GM19193 (cell line): ENCODE results near the gene HNRNPH1.
A peak's percentile ranks its signal among the peaks of the same experiment; 100 is the strongest.

Source experiments
- POLR2A ChIP-seq: IDR thresholded peaks from 4 replicates; pipeline ENCODE4 v1.6.1; 2011; ENCODE audit not compliant: insufficient read depth, insufficient read length; ENCODE audit errors: extremely low read depth

The HNRNPH1 gene

DNA sequence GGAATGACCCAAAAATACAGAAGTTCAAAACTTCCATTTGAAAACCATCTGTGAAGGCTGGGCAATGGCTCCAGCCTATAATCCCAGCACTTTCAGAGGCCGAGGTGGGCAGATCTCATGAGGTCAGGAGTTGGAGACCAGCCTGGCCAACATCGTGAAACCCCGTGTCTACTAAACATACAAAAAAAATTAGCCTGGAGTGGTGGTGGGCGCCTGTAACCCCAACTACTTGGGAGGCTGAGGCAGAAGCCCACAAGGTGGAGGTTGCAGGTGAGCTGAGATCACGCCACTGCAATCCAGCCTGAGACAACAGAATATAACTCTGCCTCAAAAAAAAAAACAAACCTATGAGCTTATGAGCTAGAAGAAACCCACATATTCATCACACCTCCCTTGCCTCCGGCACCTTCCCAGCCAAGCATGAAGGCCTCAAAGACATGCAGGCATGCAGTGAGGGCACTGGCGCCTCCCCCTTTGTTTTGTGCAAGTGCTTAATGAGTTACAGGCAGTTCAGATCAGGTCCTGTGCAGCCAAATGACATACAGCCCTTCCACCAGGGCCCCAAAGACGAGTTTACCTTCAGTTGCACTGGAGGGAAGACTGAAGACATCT lies 9.9 kb downstream of the HNRNPH1 start:
- TF ChIP-seq POLR2A = peak; percentile 45

DNA sequence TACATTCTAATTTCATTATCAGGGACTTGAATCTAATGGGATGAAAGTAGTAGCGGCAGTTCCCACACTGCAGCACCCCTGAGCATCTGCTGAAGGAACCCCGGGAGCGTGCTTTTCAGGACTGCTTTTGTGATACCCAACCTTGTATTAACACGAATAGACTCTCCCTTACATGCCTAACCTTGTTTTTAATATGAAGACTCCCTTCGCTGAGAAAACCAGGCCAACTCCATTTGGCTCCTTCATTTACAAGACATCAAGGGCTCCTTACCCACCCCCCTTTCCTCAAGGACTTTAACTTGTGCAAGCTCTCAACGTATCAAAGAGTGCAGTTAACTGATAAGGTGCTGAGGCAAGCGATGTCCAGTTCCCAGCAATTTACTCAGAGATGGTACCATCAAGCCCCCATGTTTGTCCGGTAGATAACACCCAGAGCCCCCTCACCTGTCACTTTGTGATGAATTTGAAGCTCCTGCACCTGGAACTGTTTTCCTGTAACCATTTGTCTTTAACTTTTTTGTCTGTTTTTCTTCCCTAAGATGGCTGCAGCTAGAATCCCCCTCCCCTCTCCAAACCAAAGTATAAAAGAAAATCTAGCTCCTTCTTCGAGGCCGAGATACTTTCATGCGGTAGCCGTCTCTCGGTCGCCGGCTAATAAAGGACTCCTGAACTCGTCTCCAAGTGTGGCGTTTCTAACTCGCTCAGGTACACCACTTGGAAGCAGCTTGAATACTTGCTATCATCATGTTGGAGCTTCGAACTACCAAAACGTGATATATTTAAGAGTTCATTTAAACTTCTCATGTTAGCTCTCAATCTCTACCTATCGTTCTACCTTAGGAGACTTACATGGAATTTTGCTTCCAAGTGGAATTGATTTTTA lies 10.7 kb downstream of the HNRNPH1 start:
- TF ChIP-seq POLR2A = peak; percentile 11

DNA sequence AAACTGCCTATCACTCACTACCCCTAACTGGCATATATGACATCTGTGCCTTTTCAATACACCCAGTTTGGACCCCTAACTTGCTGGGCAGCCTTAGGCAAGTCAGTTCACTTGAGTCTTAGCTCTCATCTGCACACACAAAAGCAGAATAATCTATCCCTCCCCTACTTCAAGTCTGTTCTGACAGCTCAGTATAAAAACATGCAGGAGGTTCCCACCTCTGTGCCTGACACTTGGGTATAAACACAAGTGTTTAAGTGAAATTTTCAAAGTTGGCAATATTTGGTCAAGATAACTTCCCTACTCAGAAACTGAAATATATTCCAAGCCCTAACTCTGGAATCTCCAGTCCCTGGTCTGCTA lies 12.6 kb downstream of the HNRNPH1 start:
- no peak for TF ChIP-seq POLR2A

DNA sequence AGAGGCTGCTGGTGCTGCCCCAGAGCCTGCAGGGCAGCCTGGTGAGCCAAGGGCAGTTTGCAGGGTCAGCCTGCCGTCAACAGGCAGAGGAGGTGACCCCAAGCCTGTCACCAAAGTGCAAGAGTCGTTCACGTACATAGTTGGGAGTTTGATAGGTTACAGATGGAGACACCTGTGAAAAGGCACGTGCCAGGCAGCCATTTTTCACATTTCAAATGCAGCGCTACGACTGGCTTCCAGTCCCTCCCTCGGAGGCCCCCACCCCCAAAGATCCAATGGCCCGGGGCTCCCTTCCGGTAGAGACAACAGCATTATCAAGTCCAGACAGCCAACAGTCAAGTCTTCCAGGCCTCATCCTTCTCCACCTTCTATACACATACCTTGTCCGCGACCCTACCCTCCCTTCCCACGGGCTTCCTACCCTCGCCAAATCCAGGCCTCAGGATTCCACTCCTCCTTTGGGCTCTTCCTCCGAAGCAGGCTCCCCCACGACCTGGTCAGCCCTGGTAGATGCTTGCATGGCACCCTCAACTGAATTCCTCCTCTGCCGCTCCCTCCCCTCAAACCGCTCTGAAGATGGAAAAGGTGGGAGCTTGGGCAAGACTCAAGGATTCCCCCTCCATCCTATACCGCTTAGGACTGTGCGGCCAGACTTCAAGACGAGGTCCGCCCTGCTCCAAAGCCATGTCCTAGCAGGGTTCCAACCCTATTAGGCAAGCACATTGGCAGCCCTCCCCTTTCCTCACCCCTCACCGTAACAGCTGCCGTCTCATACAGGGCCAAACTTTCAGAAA lies 13.2 kb downstream of the HNRNPH1 start:
- TF ChIP-seq POLR2A = peak; percentile 26

DNA sequence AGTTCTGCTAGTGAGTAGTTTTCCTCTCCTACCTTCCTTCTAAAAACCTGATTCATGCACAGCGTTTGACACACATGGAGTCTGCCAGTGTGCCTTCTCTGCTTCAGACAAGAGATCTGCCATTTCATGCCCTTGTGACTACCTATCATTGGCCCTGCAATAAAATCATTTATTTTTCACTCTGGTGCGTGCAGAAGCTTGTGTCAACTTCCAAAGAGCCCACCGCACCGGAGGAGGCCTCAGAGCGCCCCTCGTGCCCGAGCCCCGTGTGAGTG lies 13.7 kb downstream of the HNRNPH1 start:
- no peak for TF ChIP-seq POLR2A

DNA sequence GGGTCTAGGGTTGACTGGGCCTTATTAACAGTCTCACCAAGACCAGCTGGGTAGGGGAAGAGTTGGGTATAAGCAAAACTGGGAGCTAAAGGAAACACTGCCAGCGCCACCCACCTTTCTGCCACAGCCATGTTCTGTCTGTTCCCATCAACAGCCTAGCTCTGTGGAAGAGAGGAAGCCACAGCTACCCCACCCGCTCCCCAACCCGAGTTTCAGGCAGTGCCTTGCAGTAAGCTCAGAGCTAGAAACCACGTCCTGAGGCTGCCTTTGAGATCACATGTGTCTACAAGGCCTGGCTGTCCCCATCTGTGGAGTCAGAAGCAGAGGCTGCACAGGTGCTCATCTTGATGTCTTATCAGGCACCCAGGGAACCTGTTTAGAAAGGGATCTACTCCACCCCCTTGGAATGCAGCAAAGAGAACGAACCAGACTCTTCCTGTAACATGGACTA lies 15.3 kb downstream of the HNRNPH1 start:
- TF ChIP-seq POLR2A = no peak

DNA sequence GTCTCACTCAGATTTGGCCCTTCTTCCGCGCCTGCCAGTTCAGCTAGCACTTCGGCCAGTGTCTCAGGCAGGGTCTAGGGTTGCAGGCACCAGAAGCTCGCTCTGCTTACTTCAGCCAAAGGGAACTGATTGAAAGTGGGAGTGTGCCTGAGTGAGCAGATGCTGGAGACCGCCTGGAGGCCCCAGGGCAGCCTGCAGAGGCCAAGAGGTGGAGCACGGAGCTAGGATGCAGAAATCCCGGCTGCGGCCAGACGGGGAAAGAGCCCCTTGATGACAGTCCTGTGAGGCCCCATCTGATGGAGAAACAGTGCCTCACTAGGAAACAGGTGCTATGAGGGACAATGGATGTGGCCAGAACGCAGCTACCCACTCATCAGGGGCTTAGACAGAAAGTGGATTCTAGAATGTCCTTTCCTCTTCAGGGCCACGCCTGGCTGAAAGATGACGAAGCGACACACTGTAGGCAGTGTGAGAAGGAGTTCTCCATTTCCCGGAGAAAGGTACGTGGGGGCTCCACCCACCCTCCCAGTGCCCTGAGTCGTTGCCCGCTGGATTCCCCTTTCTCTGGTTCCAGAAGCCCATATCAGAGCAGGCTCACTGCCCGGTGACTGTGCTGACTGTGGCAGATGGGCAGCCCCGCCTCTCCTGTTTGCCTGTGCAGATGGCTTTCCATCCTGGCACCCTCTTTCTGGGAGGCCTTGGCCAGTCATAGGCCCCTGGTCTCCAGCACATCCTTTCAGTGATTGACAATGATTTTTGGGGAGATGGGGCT lies 16.1 kb downstream of the HNRNPH1 start:
- no peak for TF ChIP-seq POLR2A

DNA sequence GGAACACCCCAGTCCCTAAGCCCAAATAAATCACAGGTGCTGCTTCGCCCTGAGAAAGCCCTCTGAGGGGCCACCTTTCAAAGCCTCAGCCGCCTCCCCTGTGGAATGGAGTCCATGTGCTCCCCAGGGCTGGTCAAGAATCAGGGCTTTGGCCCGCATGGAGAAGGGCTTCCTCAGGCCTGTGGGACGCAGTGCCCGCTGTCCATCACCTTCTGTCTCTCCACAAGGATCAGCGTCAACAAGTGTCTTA lies 16.6 kb downstream of the HNRNPH1 start:
- no peak for TF ChIP-seq POLR2A

DNA sequence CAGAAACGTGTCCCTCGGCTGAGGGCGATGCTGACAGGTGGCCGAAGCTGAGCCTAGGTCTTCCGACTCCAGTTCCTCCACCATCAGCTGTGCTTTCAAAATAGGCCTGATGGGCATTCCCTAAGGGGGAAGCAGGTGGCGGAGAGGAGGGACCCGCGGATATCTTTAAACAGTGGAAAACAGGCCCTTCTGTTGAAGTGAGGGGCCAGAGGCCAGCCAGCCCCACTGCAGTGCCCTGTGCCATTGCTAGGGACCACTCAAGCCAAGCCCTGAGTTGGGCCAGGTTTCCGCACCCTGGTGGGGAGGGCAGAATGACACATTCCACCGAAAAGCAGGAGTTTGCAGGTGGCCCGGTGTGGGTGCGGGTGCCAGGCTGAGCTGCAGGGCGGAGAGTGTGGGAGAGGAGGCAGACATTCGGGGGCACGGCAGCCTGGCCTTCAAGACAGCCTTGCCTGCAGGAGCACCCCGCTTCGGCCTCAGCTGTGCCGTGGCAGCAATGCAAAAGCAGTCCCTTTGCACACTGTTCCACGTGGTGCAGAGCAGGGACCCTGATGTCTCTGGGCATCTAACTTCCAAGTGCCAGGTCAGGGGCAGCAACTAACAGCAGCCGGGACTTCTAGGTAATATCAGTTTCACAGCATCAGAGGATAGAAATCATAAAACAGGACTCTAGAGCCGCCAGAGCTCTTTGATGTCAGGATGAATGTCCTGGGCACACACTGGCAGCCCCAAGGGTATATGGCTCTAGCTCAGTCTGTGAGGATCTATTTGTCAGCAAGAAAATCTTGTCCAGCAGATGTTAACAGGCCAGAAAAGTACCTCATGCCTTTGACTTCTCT lies 17.2 kb downstream of the HNRNPH1 start:
- no peak for TF ChIP-seq POLR2A

DNA sequence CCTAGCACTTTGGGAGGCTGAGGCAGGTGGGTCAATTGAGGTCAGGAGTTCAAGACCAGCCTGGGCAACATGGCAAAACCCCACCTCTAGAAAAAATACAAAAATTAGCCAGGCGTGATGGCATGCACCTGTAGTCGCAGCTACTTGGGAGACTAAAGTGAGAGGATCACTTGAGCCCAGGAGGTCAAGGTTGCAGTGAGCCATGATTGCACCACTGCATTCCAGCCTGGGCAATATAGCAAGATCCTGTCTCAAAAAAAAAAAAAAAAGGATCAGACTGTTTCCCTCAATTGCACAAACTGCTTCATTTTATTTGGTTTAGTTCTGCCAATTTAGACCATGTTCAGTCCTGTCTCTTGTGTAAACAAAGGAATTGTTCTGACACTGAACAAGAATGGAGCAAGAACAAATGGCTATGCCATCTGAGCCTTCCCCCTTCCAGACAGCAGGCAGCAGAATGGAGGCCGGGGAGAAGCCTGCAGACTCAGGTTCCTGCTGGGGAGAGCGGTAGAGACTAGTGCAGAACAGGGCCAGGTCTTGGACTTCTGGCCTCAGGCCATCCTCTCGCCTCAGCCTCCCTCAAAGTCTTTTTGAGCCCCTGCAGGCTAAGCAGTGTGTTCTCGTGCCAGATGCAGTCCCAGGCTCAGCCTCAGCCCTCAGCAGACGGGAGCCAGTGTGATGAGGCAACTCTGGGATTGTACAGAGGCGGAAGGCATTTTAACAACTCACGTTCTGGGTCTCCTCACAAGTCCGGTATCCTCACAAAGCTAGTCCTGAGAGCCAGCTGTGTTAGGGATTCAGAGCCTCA lies 18.2 kb downstream of the HNRNPH1 start:
- TF ChIP-seq POLR2A = no peak

DNA sequence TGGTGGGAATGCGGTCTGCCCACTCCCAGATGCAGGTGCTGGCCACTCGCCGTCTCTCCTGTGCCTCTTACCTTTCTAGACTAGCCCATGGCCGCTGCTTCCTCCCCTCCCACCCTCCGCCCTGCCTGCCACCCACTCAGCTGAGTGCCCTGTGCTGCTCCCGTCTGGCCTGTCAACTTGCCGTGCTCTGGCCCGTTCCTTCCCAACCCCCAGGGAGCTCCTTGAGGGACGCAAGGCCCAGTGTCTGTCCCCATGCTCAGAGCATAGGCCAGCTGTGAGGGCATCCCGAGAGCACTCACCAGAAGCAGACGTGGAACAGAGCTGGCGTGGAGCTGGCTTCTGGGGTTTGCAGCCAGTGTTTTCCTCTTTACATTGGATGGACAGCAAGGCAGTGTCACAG lies 20.2 kb downstream of the HNRNPH1 start:
- TF ChIP-seq POLR2A = no peak

DNA sequence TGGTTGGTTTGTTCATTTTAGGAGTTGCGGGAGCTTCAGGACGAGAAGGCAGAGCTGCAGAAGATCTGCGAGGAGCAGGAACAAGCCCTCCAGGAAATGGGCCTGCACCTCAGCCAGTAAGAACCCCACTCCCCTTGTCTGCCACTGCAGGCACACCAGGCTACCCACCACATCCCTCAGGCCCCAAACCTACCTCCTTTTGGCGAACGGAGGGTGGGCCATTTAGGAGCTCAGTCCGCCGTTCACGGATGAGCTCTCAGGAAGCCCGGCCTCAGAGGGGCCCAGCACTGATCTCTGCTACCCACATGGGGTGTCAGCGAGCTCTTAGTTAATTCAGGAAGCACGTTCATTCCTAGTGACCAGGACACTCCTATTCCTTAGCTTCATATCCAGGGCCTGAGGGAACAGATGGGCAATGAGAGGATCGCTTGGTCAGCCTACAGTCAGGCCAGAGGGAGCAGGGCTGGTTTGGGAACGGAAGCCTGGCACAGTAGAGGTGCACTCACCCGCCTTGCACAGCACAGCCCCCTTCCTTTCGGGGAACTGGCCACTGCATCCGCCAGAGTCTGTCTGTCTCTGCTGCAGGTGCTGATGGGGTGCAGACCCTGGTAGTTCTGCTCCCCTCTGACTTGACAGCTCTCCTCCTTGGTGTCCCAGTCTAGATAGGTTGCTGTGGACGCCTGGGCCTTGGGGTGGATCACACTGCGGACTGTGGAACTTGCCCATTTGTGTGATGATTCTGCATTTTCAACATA lies 21.4 kb downstream of the HNRNPH1 start:
- TF ChIP-seq POLR2A = no peak

DNA sequence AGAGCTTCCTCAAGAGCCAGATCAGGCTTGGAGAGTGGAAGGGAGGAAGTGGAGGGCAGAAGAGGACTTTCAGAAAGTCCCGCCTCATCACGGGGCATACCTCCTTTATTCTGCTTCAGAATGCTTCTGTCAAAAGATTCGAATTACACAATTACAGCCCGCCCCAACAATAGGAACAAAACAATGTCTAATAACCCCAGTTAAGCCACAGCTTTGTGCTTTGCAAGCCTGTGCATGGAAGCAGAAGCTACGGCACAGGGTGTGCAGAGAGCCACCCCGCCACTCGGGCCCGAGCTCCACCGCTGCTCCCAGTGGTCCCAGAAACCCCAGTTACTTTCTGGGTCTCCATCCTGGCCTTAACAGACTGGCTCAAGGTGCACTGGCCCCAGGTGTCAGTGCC lies 23.5 kb downstream of the HNRNPH1 start:
- TF ChIP-seq POLR2A = no peak
